ENCODE measurements around the gene BCKDK.
"Not testable (repeated sequence)": the region's sequence is repeated elsewhere in the genome, so short reads cannot be mapped to it uniquely, and the experiment has no call there.

Gene BCKDK

DNA sequence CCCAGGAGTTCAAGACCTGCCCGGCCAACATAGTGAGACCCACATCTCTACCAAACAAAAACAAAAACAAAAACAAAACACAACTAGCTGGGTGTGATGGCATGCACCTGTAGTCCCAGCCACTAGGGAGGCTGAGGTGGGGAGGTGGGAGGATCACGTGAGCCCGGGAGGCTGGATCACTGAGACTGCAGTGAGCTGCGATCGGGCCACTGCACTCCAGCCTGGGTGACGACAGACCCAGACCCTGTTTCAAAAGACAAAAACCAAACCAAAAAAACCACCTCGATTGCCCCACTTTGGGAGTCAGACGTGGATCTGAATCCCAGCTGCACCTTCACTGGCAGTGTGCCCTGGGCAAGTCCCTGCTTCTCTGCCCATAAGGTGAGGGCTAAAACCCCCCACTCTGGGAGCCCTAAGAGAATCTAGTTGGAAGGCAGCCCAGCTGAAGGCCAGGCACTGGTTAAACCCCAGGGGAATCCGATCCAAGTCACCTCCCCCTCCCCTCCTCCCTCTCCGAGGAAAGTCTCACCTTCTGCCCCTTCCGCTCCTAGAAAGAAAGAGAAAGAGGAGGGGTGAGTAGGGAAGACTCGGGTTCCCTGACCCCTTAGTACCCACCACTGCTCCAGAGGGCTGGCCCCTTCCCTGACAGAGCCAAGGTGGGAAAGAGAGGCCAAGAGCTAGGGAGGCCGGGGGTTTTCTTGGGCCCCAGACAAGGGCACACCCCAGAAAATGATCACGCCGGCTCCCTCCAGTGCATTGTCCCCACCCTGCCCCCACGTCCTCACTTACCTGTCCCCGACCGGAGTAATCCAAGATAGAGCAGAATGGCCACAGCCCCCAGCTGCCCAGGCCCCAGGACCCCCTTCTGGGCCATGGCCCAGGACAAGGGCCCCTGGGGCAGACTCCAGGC is 26.7 kb downstream of the BCKDK start:
- no peaks in the 10 kb centered on the region for H3K79me2 ChIP-seq (ENCODE audit: control insufficient read depth, insufficient read depth, low read length, unreplicated experiment)
- no peak overlapping the region for H2AFZ ChIP-seq (ENCODE audit: low read length, unreplicated experiment)
- H3K27ac ChIP-seq (ENCODE audit: low read depth, low read length) = no peak overlapping the region
- H3K27me3 ChIP-seq (ENCODE audit: insufficient read depth, low read length) = no peaks in the 10 kb centered on the region
- H3K4me3 ChIP-seq (ENCODE audit: low read depth, low read length) = no peak overlapping the region
- H3K4me1 ChIP-seq (ENCODE audit: control insufficient read depth, insufficient read depth, low read length, unreplicated experiment) = peaks cover 29% of the 10 kb centered on the region
- no peaks in the 10 kb centered on the region for H3K36me3 ChIP-seq (ENCODE audit: insufficient read depth, low read length)

DNA sequence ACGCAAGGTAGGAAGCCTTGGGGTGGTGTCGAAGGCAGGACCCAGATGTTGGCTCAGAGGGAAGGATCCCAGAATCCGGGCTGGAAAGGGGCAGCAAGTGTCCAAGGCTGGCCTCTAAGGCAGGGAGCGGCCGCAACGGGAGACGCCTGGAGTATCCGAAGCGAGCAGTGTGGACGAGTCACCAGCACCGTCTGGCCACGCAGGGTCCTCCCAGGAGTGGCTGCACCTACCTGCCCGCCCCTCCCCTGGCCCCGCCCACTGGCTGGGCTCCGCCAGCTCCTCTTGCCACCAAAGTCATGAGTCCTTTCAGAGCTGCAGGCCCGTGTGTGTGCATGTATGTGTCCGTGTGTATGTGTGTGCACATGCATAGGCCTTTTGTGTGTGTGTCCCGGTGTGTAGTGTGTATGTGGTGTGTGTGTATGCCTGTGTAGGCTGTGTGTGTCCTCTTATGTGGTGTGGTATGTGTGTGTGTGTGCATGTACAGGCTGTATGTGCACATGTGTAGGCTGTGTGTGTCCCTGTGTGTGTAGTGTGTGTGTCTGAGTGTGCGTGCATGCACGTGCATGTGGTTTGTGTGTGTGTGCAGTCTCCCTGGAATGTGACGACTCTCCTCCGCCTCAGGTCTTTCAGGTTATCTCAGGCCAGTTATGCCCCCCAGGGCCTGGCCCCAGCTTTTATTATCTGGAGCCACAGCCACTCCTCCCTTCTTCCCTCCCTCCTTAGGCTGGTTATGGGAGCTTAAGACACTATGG is 27.5 kb downstream of the BCKDK start, which contains the start of gene PRSS8:
Gene PRSS8, minus strand, starts transcription at position 193 of the 752 bp plus-strand sequence. CDS start 229 bp downstream, outside the sequence.
- Histone ChIP-seq H3K79me2 (ENCODE audit: control insufficient read depth, insufficient read depth, low read length, unreplicated experiment) (no peaks in the 10 kb centered on the region), H3K4me3 (ENCODE audit: low read depth, low read length) (no peak within 1 kb of the TSS), H3K27ac (ENCODE audit: low read depth, low read length) (no peak within 1 kb of the TSS), H2AFZ (ENCODE audit: low read length, unreplicated experiment) (no peak within 1 kb of the TSS), H3K27me3 (ENCODE audit: insufficient read depth, low read length) (no peaks in the 10 kb centered on the region), H3K4me1 (ENCODE audit: control insufficient read depth, insufficient read depth, low read length, unreplicated experiment) (peaks cover 36% of the 10 kb centered on the region), H3K36me3 (ENCODE audit: insufficient read depth, low read length) (no peaks in the 10 kb centered on the region)

DNA sequence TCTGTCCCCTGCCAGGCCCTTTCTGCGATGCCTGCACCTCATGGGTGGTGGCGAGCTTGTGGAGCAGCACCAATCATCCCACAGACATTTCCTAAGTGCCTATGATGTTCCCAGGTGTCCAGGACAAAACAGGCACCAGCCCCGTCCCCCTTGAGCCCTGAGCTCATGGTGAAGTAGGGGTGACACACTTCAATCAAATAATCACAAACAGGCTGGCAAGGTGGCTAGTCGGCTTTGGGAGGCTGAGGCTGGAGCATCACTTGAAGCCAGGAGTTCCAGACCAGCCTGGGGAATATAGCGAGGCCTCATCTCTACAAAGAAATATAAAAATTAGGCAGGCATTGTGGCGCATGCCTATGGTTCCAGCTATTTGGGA is 28.1 kb downstream of the BCKDK start:
- no peaks in the 10 kb centered on the region for H3K79me2 ChIP-seq (ENCODE audit: control insufficient read depth, insufficient read depth, low read length, unreplicated experiment)
- H3K36me3 ChIP-seq (ENCODE audit: insufficient read depth, low read length) = no peaks in the 10 kb centered on the region
- H2AFZ ChIP-seq (ENCODE audit: low read length, unreplicated experiment) = no peak overlapping the region
- H3K27ac ChIP-seq (ENCODE audit: low read depth, low read length) = no peak overlapping the region
- no peak overlapping the region for H3K4me3 ChIP-seq (ENCODE audit: low read depth, low read length)
- peaks cover 41% of the 10 kb centered on the region for H3K4me1 ChIP-seq (ENCODE audit: control insufficient read depth, insufficient read depth, low read length, unreplicated experiment)
- no peaks in the 10 kb centered on the region for H3K27me3 ChIP-seq (ENCODE audit: insufficient read depth, low read length)

DNA sequence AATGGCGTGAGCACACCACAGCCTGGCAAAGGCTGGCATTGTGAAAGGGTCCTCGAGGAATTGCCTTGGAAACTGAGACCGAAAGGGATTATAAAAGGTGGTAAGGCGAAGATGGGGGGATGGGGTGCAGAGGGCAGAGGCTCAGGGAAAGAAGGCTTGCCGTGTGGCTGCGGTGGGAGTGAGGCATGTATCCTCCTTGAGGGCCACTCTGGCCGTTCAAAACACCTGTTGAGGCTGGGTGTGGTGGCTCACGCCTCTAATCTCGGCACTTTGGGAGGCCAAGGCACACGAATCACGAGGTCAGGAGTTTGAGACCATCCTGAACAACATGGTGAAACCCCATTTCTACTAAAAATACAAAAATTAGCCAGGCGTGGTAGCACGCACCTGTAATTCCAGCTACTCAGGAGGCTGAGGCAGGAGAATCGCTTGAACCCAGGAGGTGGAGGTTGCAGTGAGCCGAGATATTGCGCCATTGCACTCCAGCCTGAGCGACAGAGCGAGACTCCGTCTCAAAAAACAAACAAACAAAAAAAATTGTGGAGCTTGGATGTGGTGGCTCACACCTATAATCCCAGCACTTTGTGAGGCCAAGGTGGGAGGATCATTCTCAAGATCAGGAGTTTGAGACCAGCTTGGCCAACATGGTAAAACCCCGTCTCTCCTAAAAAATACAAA is 28.8 kb downstream of the BCKDK start:
- not testable (repeated sequence) for H3K79me2 ChIP-seq (ENCODE audit: control insufficient read depth, insufficient read depth, low read length, unreplicated experiment); H3K27ac ChIP-seq (ENCODE audit: low read depth, low read length); H3K4me3 ChIP-seq (ENCODE audit: low read depth, low read length); H3K27me3 ChIP-seq (ENCODE audit: insufficient read depth, low read length); H3K36me3 ChIP-seq (ENCODE audit: insufficient read depth, low read length); H2AFZ ChIP-seq (ENCODE audit: low read length, unreplicated experiment)
- H3K4me1 ChIP-seq (ENCODE audit: control insufficient read depth, insufficient read depth, low read length, unreplicated experiment) = peaks cover 47% of the 10 kb centered on the region

DNA sequence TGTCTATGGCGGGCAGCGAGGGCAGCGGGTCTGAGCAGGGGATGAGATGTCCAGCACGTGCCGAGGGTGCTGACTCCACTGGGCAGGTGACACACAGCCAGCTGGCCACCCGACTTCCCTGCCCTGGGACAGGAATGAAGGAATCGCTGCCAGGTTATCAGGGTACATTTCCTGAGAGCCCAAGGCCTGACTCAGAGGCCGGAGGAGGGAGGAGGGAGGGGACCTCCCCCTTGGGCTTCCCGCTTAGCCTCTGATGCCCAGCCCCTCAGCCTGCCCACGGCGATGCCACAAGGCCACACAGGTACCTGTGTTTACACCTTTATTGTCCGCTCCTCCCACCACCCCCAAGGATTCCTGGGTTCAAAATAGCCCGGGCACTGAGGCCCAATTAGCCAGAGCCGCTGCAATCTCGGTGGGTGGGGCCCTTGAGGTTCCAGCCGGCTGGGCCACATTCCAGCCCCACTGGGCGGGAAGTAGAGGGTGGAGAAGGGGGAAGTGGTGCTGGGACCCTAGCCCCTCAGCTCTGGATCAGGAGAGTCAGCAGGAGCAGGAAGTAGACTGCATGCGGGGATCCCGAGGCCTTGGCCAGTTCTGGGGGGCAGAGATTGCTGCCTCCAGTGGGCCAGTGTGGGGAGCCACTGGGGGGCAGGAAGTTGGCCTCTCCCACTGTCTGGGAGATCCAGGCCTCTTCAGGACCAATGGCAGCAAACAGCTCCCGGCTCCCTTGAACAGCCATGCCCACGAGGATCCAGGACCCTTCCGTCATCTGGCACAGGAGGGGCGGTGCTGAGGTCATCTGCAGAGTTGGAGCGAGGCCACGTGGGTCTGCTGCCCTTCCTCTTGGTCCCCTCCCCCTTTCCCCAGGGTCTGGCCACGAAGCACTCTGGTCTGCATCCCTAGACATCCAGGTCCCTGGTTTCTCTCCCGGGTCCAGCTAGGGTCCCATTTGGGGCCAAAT is 30.7 kb downstream of the BCKDK start:
- peak overlapping the region; percentile 9; the same call in 1 of the 2 replicates for H3K27ac ChIP-seq (ENCODE audit: low read depth, low read length)
- H3K4me1 ChIP-seq (ENCODE audit: control insufficient read depth, insufficient read depth, low read length, unreplicated experiment) = peaks cover 50% of the 10 kb centered on the region
- peak overlapping the region; percentile 56 for H3K4me3 ChIP-seq (ENCODE audit: low read depth, low read length)
- no peaks in the 10 kb centered on the region for H3K36me3 ChIP-seq (ENCODE audit: insufficient read depth, low read length)
- peak overlapping the region; percentile 57 for H2AFZ ChIP-seq (ENCODE audit: low read length, unreplicated experiment)
- no peaks in the 10 kb centered on the region for H3K79me2 ChIP-seq (ENCODE audit: control insufficient read depth, insufficient read depth, low read length, unreplicated experiment)
- no peaks in the 10 kb centered on the region for H3K27me3 ChIP-seq (ENCODE audit: insufficient read depth, low read length)

DNA sequence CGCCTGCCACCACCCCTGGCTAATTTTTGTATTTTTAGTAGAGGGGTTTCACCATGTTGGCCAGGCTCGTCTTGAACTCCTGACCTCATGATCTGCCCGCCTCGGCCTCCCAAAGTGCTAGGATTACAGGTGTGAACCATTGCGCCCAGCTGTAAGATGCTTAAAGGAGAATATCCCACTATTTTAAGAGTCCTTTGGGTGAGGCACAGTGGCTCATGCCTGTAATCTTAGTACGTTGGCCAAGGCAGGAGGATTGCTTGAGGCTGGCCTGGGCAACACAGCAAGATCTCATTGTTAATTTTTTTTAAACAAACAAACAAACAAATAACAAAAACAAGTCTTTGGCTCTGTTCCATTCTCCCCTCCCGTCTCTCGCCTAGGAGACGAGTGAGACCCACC is 32.9 kb downstream of the BCKDK start:
- H3K79me2 ChIP-seq (ENCODE audit: control insufficient read depth, insufficient read depth, low read length, unreplicated experiment); H3K36me3 ChIP-seq (ENCODE audit: insufficient read depth, low read length); H3K27me3 ChIP-seq (ENCODE audit: insufficient read depth, low read length); H2AFZ ChIP-seq (ENCODE audit: low read length, unreplicated experiment): not testable (repeated sequence)
- H3K4me3 ChIP-seq (ENCODE audit: low read depth, low read length) = peak overlapping the region; percentile 59
- H3K4me1 ChIP-seq (ENCODE audit: control insufficient read depth, insufficient read depth, low read length, unreplicated experiment) = peaks cover 38% of the 10 kb centered on the region
- peak overlapping the region; percentile 74; the same call in 1 of the 2 replicates for H3K27ac ChIP-seq (ENCODE audit: low read depth, low read length)

DNA sequence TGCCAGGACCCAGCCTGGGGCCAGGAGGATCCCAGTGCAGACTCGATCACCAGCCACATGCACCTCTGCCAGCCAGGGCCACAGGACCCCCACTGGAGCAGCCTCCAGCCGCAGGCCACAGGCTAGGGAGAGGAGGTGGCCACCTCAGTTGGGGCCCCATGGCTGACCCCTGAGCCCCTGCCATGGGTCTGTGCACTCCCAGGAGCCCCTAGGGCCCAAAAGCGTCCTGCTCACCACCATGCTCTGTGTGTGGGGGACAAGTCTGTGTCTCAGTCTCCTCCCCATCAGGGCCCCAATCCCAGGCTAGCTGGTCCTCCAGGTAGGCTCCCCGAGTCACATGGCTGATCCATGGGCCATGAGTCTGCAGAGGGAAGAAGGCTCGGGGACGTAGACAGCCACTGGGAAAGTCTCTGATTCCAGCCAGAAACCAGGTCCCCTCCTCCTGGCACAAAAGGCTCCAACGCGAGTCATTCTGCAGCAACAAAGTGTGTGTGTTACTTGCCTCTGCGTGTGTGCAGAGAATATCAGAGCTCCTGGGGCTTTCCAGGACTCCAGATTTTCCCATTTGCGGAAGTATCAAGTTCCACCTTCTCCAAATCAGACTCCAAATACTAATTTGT is 33.4 kb downstream of the BCKDK start:
- peak overlapping the region; percentile 26 for H2AFZ ChIP-seq (ENCODE audit: low read length, unreplicated experiment)
- H3K4me3 ChIP-seq (ENCODE audit: low read depth, low read length) = peak overlapping the region; percentile 59
- H3K4me1 ChIP-seq (ENCODE audit: control insufficient read depth, insufficient read depth, low read length, unreplicated experiment) = peaks cover 38% of the 10 kb centered on the region
- H3K79me2 ChIP-seq (ENCODE audit: control insufficient read depth, insufficient read depth, low read length, unreplicated experiment) = no peaks in the 10 kb centered on the region
- peaks cover 9% of the 10 kb centered on the region; the same call in 1 of the 2 replicates for H3K27me3 ChIP-seq (ENCODE audit: insufficient read depth, low read length)
- H3K36me3 ChIP-seq (ENCODE audit: insufficient read depth, low read length) = no peaks in the 10 kb centered on the region
- peak overlapping the region; percentile 74 for H3K27ac ChIP-seq (ENCODE audit: low read depth, low read length)

DNA sequence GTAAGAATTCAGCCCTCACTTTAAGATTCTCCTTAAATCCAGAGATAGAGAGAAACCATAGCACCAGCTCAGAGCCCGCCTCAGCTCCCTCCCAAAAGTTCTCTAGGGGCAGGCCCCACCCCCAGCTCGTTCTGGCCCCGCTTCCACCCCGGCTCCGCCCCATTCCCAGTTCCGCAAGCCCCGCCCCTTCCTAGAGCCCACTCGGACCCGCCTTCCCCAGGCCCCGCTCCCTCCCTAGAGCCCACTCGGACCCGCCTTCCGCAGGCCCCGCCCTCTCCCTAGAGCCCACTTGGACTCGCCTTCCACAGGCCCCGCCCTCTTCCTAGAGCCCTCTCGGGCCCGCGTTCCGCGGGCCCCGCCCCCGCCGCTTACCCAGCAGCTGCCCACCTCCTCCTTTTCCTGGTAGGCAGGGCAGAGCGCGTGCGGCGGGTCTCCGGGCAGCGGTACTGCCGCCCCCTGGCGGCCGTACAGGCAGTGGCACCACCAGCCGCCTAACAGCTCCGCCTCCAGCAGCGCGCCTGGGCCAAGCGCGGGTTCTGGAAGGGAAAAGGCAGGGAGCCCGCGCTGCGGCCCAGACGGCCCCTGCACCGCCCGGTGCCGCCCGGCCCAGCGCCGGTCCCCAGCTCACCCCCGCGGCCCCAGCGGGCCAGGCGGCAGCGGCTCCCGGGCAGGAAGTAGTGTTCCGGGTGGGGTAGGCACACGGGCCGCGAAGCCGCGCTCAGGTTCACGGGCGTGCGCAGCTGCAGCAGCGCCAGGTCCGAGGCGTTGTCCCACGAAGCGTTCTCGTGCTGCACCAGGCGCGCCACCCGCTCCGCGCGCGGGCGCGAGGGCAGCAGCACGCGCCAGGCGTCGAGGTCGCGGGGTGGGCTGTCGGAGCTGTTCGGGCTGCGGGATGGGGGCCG is 34.2 kb downstream of the BCKDK start:
- H3K4me3 ChIP-seq (ENCODE audit: low read depth, low read length) = peak overlapping the region; percentile 85
- H2AFZ ChIP-seq (ENCODE audit: low read length, unreplicated experiment) = peak overlapping the region; percentile 97
- peak overlapping the region; percentile 74 for H3K27ac ChIP-seq (ENCODE audit: low read depth, low read length)
- peaks cover 38% of the 10 kb centered on the region for H3K4me1 ChIP-seq (ENCODE audit: control insufficient read depth, insufficient read depth, low read length, unreplicated experiment)
- no peaks in the 10 kb centered on the region for H3K79me2 ChIP-seq (ENCODE audit: control insufficient read depth, insufficient read depth, low read length, unreplicated experiment)
- no peaks in the 10 kb centered on the region for H3K36me3 ChIP-seq (ENCODE audit: insufficient read depth, low read length)
- peaks cover 14% of the 10 kb centered on the region for H3K27me3 ChIP-seq (ENCODE audit: insufficient read depth, low read length)

Measured in ACC112 (cell line).